Measurements from ENCODE around the gene CEP95.
"Not testable (repeated sequence)": the region's sequence is repeated elsewhere in the genome, so short reads cannot be mapped to it uniquely, and the experiment has no call there.

CEP95 gene

DNA sequence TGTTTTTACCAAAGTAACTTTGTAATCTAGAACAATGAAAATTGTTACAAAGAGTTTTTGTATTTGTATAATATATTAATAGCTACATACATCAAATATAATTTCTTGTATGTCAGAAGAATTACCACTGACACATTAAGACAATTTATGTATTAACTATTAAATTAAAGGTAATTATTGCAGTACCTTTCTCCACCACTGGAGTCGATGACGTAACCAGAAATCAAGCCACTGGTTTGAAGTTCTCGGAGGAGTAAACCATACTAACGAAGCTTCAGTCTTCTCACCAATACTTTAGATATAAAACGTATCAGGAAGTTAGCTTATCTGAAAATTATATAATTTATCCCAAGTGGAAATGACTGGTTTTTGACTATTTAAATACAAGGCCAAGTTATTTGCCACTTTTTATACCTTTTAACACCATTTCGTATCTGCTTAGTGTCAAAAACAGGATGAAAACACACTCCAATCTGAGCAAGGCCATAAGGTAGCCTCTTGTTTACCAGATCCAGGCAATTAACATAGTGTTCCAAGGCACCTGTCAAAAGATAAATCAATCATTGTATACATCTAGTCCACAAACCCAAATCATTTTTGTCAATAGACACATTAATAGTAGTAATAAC is 14.2 kb upstream of the CEP95 start:
- in situ Hi-C loops (cut with MboI; ENCODE audit: low pct_unique_long_range_greater_than_20kb, low sequenced_read_pairs), result loop anchor here (10.0 kb wide), 1 partner anchor 68 kb away; no protein-coding TSS in a partner anchor
- no peak for DNase-seq

GRCh38 chr17:64494121-64494520 is 12.7 kb upstream of the CEP95 start:
- DNase-seq, result no peak
- in situ Hi-C loops (cut with MboI; ENCODE audit: low pct_unique_long_range_greater_than_20kb, low sequenced_read_pairs), result loop anchor here (10.0 kb wide), 1 partner anchor 69 kb away; no protein-coding TSS in a partner anchor

DNA sequence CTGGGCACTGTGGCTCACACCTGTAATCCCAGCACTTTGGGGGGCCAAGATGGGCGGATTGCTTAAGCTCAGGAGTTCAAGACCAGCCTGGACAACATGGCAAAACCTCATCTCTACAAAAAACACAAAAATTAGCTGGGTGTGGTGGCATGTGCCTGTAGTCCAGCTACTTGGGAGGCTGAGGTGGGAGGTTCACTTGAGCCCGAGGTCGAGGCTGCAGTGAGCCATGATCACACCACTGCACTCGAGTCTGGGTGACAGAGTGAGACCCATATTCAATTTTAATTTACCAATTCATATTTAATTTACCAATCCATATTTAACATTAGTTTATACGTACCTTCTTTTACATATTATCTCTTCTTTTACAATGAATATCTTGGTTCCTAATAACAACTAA is 11.5 kb upstream of the CEP95 start:
- not testable (repeated sequence) for DNase-seq
- in situ Hi-C loops (cut with MboI; ENCODE audit: low pct_unique_long_range_greater_than_20kb, low sequenced_read_pairs), result loop anchor here (10.0 kb wide), 1 partner anchor 70 kb away; no protein-coding TSS in a partner anchor

- in situ Hi-C loops (cut with MboI; ENCODE audit: low pct_unique_long_range_greater_than_20kb, low sequenced_read_pairs), result loop anchor here (10.0 kb wide), 1 partner anchor 72 kb away; no protein-coding TSS in a partner anchor
- DNase-seq, result no peak
These were observed 10.4 kb upstream of the CEP95 start for GRCh38 chr17:64496348-64496785.

DNA sequence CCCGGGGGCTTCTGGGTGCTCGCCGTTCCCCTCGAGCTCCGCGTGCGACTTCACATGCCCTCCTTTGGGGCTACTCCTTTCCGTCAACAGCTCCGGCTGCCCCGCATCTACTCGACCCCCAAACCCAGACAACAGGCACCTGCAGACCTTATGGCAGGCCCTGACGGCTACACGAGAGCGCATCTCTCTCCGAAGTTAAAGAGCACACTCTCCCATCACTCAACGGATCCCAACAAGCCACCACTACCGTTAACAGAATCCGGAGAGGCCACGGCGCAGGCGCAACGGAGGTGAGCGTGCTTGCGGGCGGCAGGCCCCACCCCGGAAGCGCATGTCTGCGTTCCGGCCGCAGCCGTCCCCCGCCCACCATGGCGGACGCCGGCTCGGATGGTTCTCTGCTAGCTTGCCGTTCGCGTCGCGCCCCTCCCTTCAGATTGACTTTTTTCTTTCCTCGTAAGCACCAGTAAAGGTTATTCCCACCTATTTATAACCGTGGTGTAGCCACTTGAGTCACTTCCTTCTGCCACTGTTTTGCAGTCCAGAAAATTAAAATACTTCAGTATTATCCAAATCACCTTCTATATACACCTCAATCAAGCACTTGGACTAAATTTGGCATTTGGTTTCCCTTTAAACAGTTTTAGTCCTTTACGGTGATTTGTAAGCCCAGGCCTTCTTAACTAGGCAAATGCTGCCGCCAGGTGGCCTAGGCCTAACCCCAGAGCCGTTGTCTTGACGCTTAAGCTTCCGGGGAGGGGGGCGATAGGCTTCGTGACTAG is 9.8 kb upstream of the CEP95 start, which contains the start of gene POLG2:
Gene POLG2, minus strand, starts transcription at position 269 of the 779 bp plus-strand sequence. Its CDS starts 86 bp downstream, at position 183.
- peak; percentile 94 for DNase-seq
- in situ Hi-C loops (cut with MboI; ENCODE audit: low pct_unique_long_range_greater_than_20kb, low sequenced_read_pairs), result loop anchor here (10.0 kb wide), 1 partner anchor 72 kb away; no protein-coding TSS in a partner anchor

DNA sequence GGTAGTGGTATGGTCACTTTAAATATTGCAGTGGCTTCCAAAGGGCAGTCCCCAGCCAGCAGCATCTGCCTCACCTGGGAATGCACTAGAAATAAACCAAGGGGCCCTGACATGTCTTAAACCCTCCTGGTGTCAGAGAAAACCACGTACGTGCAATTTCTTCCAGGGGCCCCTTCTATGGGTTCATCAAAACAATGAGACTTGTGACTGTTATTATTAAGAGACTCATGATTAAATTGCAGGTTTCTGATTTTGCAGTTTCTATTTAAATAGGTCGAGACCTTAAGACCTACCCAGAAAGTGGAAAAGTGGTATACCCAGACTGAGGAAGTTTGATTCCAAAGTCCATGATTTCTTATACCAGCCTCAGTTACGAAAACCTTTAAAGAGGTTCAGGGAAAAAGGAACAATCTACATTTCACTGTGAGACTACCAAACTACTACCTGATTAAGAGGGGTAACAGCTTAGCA is 9.2 kb upstream of the CEP95 start:
- in situ Hi-C loops (cut with MboI; ENCODE audit: low pct_unique_long_range_greater_than_20kb, low sequenced_read_pairs), result loop anchor here (10.0 kb wide), 1 partner anchor 73 kb away; no protein-coding TSS in a partner anchor
- DNase-seq, result no peak

- no peak for DNase-seq
- in situ Hi-C loops (cut with MboI; ENCODE audit: low pct_unique_long_range_greater_than_20kb, low sequenced_read_pairs), result loop anchor here (10.0 kb wide), 1 partner anchor 74 kb away; no protein-coding TSS in a partner anchor
These were observed 8.2 kb upstream of the CEP95 start for GRCh38 chr17:64498308-64499203.

- no peak for DNase-seq
- in situ Hi-C loops (cut with MboI; ENCODE audit: low pct_unique_long_range_greater_than_20kb, low sequenced_read_pairs), result loop anchor here (10.0 kb wide), 2 partner anchors 75 to 175 kb away; no protein-coding TSS in a partner anchor
These were observed 6.8 kb upstream of the CEP95 start for GRCh38 chr17:64499805-64500486.

DNA sequence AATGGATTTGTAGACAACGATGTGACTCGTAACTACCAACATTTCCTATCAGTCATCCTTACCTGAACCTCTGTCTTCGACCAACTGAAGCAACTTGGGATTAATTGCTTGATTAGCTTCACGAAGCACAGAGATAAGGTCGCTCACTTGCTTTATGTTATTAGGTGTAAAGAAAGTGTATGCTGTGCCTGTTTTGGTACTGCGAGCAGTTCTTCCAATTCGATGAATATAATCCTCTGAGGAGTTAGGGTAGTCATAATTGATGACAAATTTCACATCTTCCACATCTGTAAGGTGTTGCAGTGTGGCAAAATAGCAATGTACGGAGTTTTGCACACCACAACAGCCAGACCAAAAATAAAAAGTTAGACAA is 6.3 kb upstream of the CEP95 start:
- no peak for DNase-seq
- in situ Hi-C loops (cut with MboI; ENCODE audit: low pct_unique_long_range_greater_than_20kb, low sequenced_read_pairs), result loop anchor here (10.0 kb wide), 1 partner anchor 176 kb away; no protein-coding TSS in a partner anchor

DNA sequence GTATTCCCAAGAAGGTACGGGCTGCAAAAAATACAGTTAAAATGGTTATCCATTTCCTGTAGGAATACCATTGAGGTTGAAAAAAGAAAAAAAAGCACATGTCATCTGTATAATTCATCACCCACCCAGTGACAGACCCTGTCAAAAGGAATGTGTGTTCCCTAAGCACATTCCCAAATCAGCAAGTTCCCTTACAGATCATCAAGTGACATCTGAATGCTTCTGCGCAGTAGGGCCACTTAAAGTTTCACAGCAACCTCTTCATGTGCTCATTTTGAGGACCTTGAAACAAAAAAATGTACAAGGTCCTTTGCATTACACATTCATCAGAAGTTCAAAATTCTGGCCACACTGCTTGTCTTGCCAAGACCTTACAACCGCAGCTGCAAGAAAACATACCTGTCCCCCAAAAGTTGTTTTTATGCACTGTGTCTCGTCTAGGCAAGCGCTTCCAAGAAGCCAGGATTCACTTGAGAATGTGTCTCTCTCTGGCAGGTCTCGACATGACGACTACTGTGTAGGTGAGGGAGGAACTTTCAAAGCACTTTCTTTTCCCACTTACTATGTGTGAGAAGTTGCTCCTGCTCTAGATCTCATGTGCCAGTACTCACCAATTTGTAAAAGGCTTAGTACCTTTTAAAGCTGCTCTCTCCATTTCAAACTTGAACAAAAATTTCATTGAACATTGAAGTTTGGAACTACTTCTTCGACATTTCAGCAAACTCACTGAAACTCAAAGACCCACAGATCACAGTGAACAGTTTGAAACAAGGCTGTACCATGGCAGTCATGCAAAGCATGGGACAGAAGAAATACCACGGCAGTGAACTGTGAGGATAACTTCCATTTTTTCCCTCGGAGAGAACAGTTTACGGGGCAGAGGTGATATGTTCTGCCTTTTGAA is 5.7 kb upstream of the CEP95 start:
- no peak for DNase-seq
- in situ Hi-C loops (cut with MboI; ENCODE audit: low pct_unique_long_range_greater_than_20kb, low sequenced_read_pairs), result loop anchor here (10.0 kb wide), 1 partner anchor 176 kb away; no protein-coding TSS in a partner anchor

- in situ Hi-C loops (cut with MboI; ENCODE audit: low pct_unique_long_range_greater_than_20kb, low sequenced_read_pairs), result loop anchor here (10.0 kb wide), 1 partner anchor 177 kb away; no protein-coding TSS in a partner anchor
- DNase-seq, result no peak
These were observed 4.8 kb upstream of the CEP95 start for GRCh38 chr17:64502021-64502420.

DNA sequence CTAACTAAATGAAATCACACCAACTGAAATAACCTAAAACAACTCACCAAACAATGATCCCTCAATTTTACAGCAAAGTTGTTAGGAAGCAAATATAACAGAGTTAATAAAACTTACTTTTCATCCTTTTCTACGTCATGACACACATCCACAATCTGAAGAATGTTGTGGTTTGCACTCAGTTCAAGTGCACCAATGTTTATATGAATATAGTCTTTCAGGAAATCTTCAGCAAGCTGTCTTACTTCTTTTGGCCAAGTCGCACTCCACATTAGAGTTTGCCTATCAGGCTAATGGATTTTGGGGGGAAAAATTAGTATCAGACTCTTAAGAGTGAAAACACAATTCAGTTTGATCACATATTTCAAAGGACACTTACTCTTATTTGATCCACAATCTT is 4.0 kb upstream of the CEP95 start:
- DNase-seq, result no peak
- in situ Hi-C loops (cut with MboI; ENCODE audit: low pct_unique_long_range_greater_than_20kb, low sequenced_read_pairs), result loop anchor here (10.0 kb wide), 1 partner anchor 178 kb away; no protein-coding TSS in a partner anchor

GRCh38 chr17:64503341-64503740 is 3.4 kb upstream of the CEP95 start:
- in situ Hi-C loops (cut with MboI; ENCODE audit: low pct_unique_long_range_greater_than_20kb, low sequenced_read_pairs), result loop anchor here (10.0 kb wide), 1 partner anchor 179 kb away; no protein-coding TSS in a partner anchor

GRCh38 chr17:64503821-64504768 is 2.7 kb upstream of the CEP95 start:
- DNase-seq, result no peak
- in situ Hi-C loops (cut with MboI; ENCODE audit: low pct_unique_long_range_greater_than_20kb, low sequenced_read_pairs), result loop anchor here (10.0 kb wide), 1 partner anchor 179 kb away; no protein-coding TSS in a partner anchor

More at GRCh38 chr17:64503341-64503740, 3.4 kb upstream of the CEP95 start:
- DNase-seq, result no peak

DNA sequence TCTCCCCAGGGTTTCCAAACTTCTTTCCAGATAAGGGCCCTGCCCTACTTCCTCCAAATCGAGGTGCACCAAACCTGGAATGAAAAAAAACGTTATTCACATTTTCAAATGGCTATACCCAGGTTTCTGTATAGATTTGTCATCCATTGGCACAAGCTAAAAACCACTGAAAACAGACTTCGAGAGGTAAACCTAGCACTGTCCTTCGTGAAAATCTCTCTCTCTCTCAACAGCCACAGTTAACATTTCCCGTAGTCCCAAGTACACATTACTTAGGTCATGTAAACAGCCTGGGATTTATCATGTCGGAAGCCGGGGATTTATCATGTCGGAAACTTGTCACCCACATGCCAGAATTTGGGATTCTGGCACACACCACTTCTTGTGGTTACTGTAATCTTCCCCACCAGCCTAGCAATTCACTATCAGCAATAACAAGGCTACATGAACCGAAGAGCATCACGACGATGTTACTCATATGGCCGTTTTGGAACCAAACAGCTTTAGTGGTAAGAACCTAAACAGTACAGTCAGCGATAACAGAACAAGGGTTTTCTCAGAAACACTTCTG is 1.9 kb upstream of the CEP95 start:
- in situ Hi-C loops (cut with MboI; ENCODE audit: low pct_unique_long_range_greater_than_20kb, low sequenced_read_pairs), result loop anchor here (10.0 kb wide), 1 partner anchor 180 kb away; no protein-coding TSS in a partner anchor
- DNase-seq, result no peak

Measured in KBM-7 (cell line).